C4-2B (cell line): ENCODE results near the gene MAST4.

ENCODE experiments used
- ZFX ChIP-seq: fragments of 450-650 bp; IDR thresholded peaks from 2 replicates; pipeline ENCODE4 v1.6.1; 2017
- TF ChIP-seq, protein P1 (sequence below): fragments of 450-650 bp; conservative IDR thresholded peaks from 2 replicates; pipeline ENCODE4 v1.5.1; 2017; ENCODE audit warnings: mild to moderate bottlenecking

DNA sequence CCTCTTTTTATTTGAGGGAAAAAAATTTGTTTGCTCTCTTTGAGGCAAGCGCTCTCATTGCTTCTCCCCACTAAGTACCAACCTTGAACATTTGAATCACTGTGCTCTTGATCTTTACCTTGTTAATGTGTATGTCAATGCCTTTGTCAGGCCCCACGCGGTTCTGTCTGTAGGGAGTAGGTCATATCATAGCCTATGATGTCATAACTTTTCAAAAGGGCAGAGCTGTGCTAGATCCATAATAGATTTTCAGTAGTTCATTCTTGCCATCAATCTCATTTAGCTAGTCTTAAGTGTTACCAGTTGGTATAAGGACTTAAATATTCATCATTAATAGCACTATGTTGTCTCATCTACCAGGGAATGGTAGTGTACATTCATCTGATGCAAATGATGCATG lies 56.6 kb downstream of the MAST4 start:
- TF ChIP-seq, protein P1, sequence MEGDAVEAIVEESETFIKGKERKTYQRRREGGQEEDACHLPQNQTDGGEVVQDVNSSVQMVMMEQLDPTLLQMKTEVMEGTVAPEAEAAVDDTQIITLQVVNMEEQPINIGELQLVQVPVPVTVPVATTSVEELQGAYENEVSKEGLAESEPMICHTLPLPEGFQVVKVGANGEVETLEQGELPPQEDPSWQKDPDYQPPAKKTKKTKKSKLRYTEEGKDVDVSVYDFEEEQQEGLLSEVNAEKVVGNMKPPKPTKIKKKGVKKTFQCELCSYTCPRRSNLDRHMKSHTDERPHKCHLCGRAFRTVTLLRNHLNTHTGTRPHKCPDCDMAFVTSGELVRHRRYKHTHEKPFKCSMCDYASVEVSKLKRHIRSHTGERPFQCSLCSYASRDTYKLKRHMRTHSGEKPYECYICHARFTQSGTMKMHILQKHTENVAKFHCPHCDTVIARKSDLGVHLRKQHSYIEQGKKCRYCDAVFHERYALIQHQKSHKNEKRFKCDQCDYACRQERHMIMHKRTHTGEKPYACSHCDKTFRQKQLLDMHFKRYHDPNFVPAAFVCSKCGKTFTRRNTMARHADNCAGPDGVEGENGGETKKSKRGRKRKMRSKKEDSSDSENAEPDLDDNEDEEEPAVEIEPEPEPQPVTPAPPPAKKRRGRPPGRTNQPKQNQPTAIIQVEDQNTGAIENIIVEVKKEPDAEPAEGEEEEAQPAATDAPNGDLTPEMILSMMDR = no peak
- no peak for TF ChIP-seq ZFX
